MM.1S (cell line): ENCODE data around the gene MRGPRG.

Source experiments
- DNase-seq: peaks from one replicate; pipeline ENCODE4 v3.0.0-alpha.2; 2015
- H2AFZ ChIP-seq: fragments of 300-600 bp; sonication (generic); 2 replicates; pipeline ENCODE4 v1.6.0; 2016; ENCODE audit warnings: antibody characterized with exemption, low read length
- H3F3A ChIP-seq: fragments of 300-600 bp; sonication (generic); 2 replicates; pipeline ENCODE4 v1.6.1; 2016; ENCODE audit warnings: mild to moderate bottlenecking, antibody characterized with exemption, low read length, moderate library complexity, mixed read lengths; ENCODE audit not compliant: insufficient read depth
- H3K27ac ChIP-seq: fragments of 300-600 bp; sonication (generic); 2 replicates; pipeline ENCODE4 v1.5.1; 2016; ENCODE audit warnings: mild to moderate bottlenecking, low read length
- H3K27me3 ChIP-seq: fragments of 300-600 bp; sonication (generic); replicated peaks from 2 replicates; pipeline ENCODE4 v1.6.0; 2016; ENCODE audit warnings: low read length; ENCODE audit not compliant: insufficient read depth
- H3K36me3 ChIP-seq: fragments of 300-600 bp; sonication (generic); replicated peaks from 2 replicates; pipeline ENCODE4 v1.6.1; 2016; ENCODE audit warnings: mild to moderate bottlenecking, low read length, mixed read lengths; ENCODE audit not compliant: insufficient read depth
- H3K4me1 ChIP-seq: fragments of 300-600 bp; sonication (generic); 2 replicates; pipeline ENCODE4 v1.6.1; 2016; ENCODE audit warnings: low read length, mixed read lengths
- H3K4me2 ChIP-seq: fragments of 300-600 bp; sonication (generic); 2 replicates; pipeline ENCODE4 v1.6.0; 2016; ENCODE audit warnings: low read depth, low read length
- H3K4me3 ChIP-seq: fragments of 300-600 bp; sonication (generic); 2 replicates; pipeline ENCODE4 v1.5.1; 2016; ENCODE audit warnings: low read length, mixed read lengths
- H3K79me2 ChIP-seq: fragments of 300-600 bp; sonication (generic); 2 replicates; pipeline ENCODE4 v1.6.1; 2016; ENCODE audit warnings: mixed run types, low read length, mixed read lengths
- H3K9ac ChIP-seq: fragments of 300-600 bp; sonication (generic); 2 replicates; pipeline ENCODE4 v1.6.1; 2016; ENCODE audit warnings: low read length, mixed read lengths
- H3K9me2 ChIP-seq: fragments of 300-600 bp; sonication (generic); replicated peaks from 2 replicates; pipeline ENCODE4 v1.6.1; 2016; ENCODE audit warnings: mild to moderate bottlenecking, low read length, mixed read lengths; ENCODE audit not compliant: insufficient read depth
- H3K9me3 ChIP-seq: fragments of 300-600 bp; sonication (generic); replicated peaks from 2 replicates; pipeline ENCODE4 v1.6.1; 2016; ENCODE audit warnings: mild to moderate bottlenecking, low read length, mixed read lengths; ENCODE audit not compliant: insufficient read depth
- H4K20me1 ChIP-seq: fragments of 300-600 bp; sonication (generic); 2 replicates; pipeline ENCODE4 v1.6.1; 2016; ENCODE audit warnings: mild to moderate bottlenecking, low read length, moderate library complexity, mixed read lengths; ENCODE audit not compliant: insufficient read depth
- CTCF ChIP-seq: fragments of 300-600 bp; sonication (generic); IDR thresholded peaks from 2 replicates; pipeline ENCODE4 v1.5.1; 2016; ENCODE audit warnings: antibody characterized with exemption, low read length, mixed read lengths
- EZH2 ChIP-seq: fragments of 300-600 bp; sonication (generic); optimal IDR thresholded peaks from 2 replicates; pipeline ENCODE3; 2017; ENCODE audit warnings: low read depth, mild to moderate bottlenecking, antibody characterized with exemption, low read length, mixed read lengths
- EZH2phosphoT487 ChIP-seq: fragments of 300-600 bp; sonication (generic); IDR thresholded peaks from 2 replicates; pipeline ENCODE4 v1.6.1; 2018; ENCODE audit warnings: antibody characterized with exemption, low read length

The MRGPRG gene

DNA sequence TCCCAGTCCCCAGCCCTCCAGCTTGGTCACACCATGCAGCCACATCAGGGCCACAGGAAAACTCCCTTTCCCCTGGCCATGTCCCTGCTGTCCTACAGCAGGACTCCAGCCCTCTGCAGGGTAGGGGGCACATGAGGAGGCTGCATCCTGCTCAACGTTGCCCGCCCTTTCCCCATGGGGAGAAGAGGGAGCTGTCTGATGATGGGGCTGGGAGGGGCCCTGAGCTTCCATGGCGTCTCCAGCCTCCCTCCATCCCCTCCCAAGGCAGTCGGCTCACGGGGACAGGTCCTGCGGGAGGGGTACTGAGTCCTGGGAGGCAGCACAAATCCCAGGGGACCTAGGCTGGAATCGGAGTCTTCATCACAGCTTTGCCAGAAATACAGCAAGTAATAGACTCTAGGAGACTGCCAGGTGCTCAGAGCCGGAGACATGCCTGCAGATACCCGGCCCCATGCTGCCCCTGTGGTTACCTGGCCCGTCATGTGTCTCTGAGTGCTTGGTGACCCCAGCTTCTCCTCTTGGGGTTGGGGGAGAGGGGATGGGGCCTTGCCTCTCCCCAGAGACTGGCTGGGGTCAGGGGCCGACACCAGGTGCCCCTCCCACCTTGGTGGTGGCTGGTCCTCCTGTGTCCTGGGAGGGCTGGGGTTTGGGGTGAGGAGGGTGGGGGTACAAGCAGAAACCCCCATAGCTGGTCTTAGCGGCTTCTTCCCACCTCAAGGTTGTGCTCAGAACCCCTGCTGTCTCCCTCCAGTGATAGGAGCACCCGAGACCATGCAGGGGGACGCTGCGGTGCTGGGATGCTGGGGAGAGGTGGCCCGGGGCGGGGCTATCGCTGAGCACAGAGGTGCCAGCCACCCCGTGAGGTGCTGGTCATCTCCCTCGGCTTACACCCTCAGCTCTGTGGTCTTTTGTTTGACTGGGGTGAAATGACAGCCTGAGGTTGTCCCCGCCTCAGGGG is 11.3 kb upstream of the MRGPRG start:
- Histone ChIP-seq H3K4me2 (no peak overlapping the region), H3F3A (no peaks in the 10 kb centered on the region), H3K4me1 (no peaks in the 10 kb centered on the region; the same call in 1 of the 2 replicates), H3K9me3 (no peaks in the 10 kb centered on the region), H3K4me3 (no peak overlapping the region), H3K27me3 (peaks cover 6% of the 10 kb centered on the region; the same call in 1 of the 2 replicates), H3K9me2 (no peaks in the 10 kb centered on the region), H4K20me1 (no peaks in the 10 kb centered on the region), H3K9ac (no peak overlapping the region), H2AFZ (no peak overlapping the region), H3K36me3 (no peaks in the 10 kb centered on the region), H3K27ac (no peak overlapping the region), H3K79me2 (no peaks in the 10 kb centered on the region)
- no peak for DNase-seq
- TF ChIP-seq EZH2 = no peak
- no peak for TF ChIP-seq EZH2phosphoT487
- no peak for TF ChIP-seq CTCF

- no peaks in the 10 kb centered on the region for H3K9me3 ChIP-seq
- H3F3A ChIP-seq = peaks cover 4% of the 10 kb centered on the region; the same call in 1 of the 2 replicates
- no peak for DNase-seq
- H4K20me1 ChIP-seq = no peaks in the 10 kb centered on the region
- H3K27me3 ChIP-seq = peaks cover 6% of the 10 kb centered on the region; the same call in 1 of the 2 replicates
- H3K9me2 ChIP-seq = no peaks in the 10 kb centered on the region
- TF ChIP-seq EZH2 = no peak
- TF ChIP-seq CTCF = no peak
- TF ChIP-seq EZH2phosphoT487 = no peak
- H3K36me3 ChIP-seq = no peaks in the 10 kb centered on the region
- H3K4me3 ChIP-seq = no peak overlapping the region
- no peaks in the 10 kb centered on the region for H3K79me2 ChIP-seq
- H3K4me2 ChIP-seq = no peak overlapping the region
- no peak overlapping the region for H3K9ac ChIP-seq
- no peak overlapping the region for H3K27ac ChIP-seq
- no peak overlapping the region for H2AFZ ChIP-seq
- H3K4me1 ChIP-seq = peaks cover 7% of the 10 kb centered on the region
Observed at GRCh38 chr11:3228445-3228829, 9.8 kb upstream of the MRGPRG start.

DNA sequence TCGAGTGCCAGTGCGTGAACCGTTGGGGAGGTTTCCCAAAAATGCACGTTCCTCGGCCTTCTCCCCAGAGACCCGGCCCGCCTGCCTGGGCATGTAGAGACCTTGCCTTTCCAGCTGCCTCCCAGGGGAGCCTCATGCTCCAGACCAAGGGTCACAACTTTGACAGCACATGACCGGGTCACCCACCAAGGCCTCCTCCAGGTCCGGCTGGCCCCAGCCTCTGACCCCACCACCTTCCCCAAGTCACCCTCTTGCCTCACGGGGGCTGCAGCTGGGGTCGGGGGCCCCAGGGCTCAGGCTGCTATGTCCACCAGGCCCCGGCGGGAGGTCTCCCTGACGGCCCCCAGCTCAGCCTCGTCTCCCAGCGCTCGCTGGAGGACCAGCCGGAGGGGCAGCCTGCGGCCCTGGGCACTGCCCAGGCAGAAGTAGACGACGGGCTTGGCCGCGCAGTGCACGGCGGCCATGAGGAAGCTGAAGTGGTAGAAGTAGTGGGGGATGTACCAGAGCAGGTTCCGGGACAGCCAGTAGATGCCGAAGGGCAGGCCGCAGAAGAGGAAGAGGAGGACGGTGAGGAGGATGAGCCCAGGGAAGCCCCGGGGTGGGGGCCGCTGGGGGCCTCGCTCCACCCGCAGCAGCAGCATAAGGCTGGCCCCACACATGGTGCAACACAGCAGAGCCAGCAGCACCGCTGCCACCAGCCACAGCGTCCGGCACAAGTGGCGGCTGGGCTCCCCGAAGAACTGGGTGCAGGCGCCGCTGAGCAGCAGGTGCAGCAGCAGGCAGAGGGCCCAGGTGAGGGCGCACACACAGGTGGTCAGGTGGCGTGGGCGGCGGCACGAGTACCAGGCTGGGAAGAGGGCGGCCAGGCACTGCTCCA is 9.2 kb upstream of the MRGPRG start:
- H3F3A ChIP-seq = peaks cover 10% of the 10 kb centered on the region
- H3K4me3 ChIP-seq = no peak overlapping the region
- no peak overlapping the region for H2AFZ ChIP-seq
- DNase-seq = no peak
- peaks cover 14% of the 10 kb centered on the region for H3K4me1 ChIP-seq
- H3K9me2 ChIP-seq = no peaks in the 10 kb centered on the region
- H3K79me2 ChIP-seq = no peaks in the 10 kb centered on the region
- no peaks in the 10 kb centered on the region for H4K20me1 ChIP-seq
- TF ChIP-seq EZH2phosphoT487 (no peak), EZH2 (no peak), CTCF (no peak)
- no peaks in the 10 kb centered on the region for H3K9me3 ChIP-seq
- H3K36me3 ChIP-seq = no peaks in the 10 kb centered on the region
- no peak overlapping the region for H3K27ac ChIP-seq
- peaks cover under 1% of the 10 kb centered on the region; the same call in 1 of the 2 replicates for H3K27me3 ChIP-seq
- H3K4me2 ChIP-seq = no peak overlapping the region
- H3K9ac ChIP-seq = no peak overlapping the region
